ENCODE measurements around the gene SP140L. TPM values are rescaled to one million over a fixed set of nuclear protein-coding genes. Genes with fewer than 3 reads are reported as not detected.

SP140L gene
- polyA plus RNA-seq, 1 experiment = 13.4 TPM

- CTCF ChIA-PET = no interaction called here
- Histone ChIP-seq H3K9me3 (ENCODE audit: control insufficient read depth, insufficient read depth, low read length) (no peaks in the 10 kb centered on the region), H3K4me3 (ENCODE audit: low read depth, low read length) (no peak overlapping the region), H3K27ac (ENCODE audit: low read depth, low read length) (no peak overlapping the region), H3K27me3 (ENCODE audit: control insufficient read depth, insufficient read depth, low read length) (no peaks in the 10 kb centered on the region)
- DNase-seq (ENCODE audit: low read depth, low spot score) = no peak
- no peak for TF ChIP-seq CTCF (IDR thresholded peaks at IDR 0.05; ENCODE audit: low read depth, low read length)
- POLR2A ChIA-PET = no interaction called here
Observed at GRCh38 chr2:230453006-230453405, 126.0 kb downstream of the SP140L start.

Other genes with a start within 250 kb of the SP140L start
- gene SP110, start 107.2 kb upstream of the SP140L start, polyA plus RNA-seq (2011; rRNA removed) = 7.8 and 8.2 TPM in 2 replicates
- gene SP140, start 101.5 kb upstream of the SP140L start, polyA plus RNA-seq (2011; rRNA removed) = 0.73 and 1.5 TPM in 2 replicates
- 60.1 and 71.2 TPM in 2 replicates for gene SP100, start 89.0 kb downstream of the SP140L start, polyA plus RNA-seq (2011; rRNA removed)